ENCODE data around the gene LRRC51.
"Not testable (repeated sequence)": the region's sequence is repeated elsewhere in the genome, so short reads cannot be mapped to it uniquely, and the experiment has no call there.

DNA sequence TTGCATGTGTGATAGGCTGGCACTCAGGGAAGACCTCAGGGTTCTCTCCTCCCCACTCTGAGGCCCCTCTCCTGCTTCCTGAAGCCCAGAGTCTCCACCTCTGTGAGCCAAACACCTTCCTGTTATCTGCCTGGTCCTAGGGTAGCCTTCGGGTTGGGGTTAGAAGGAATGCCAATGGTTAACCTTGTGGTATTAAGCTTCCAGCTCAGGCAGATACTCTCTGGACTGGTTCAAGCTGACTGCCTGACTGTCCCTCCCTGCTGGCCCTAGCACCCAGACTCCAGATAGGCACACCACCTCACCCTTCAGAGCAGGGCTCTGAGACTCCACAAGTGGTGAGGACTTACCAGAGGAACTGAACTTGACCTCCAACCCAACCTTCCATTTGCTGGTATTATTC is 61.9 kb downstream of the LRRC51 start:
- TF ChIP-seq, protein P1, sequence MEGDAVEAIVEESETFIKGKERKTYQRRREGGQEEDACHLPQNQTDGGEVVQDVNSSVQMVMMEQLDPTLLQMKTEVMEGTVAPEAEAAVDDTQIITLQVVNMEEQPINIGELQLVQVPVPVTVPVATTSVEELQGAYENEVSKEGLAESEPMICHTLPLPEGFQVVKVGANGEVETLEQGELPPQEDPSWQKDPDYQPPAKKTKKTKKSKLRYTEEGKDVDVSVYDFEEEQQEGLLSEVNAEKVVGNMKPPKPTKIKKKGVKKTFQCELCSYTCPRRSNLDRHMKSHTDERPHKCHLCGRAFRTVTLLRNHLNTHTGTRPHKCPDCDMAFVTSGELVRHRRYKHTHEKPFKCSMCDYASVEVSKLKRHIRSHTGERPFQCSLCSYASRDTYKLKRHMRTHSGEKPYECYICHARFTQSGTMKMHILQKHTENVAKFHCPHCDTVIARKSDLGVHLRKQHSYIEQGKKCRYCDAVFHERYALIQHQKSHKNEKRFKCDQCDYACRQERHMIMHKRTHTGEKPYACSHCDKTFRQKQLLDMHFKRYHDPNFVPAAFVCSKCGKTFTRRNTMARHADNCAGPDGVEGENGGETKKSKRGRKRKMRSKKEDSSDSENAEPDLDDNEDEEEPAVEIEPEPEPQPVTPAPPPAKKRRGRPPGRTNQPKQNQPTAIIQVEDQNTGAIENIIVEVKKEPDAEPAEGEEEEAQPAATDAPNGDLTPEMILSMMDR (conservative IDR thresholded peaks at IDR 0.05; ENCODE audit: low read depth, low read length): not testable (repeated sequence)
- not testable (repeated sequence) for TF ChIP-seq MAZ (IDR thresholded peaks at IDR 0.05; ENCODE audit: borderline replicate concordance, low read depth, low read length); POLR2A (IDR thresholded peaks at IDR 0.05; ENCODE audit: low read depth, low read length)
